BE2C (cell line): ENCODE data around the gene RXRA.

Experiments
- DNase-seq: peaks from one replicate; pipeline ENCODE4 v3.0.0-alpha.2; 2020
- H3K27me3 ChIP-seq: fragments of 250-450 bp; sonication (Bioruptor Pico); 2 replicates; pipeline ENCODE4 v1.5.1; 2020; ENCODE audit warnings: mild to moderate bottlenecking
- H3K36me3 ChIP-seq: fragments of 250-450 bp; sonication (Bioruptor Pico); 2 replicates; pipeline ENCODE4 v1.5.1; 2020; ENCODE audit warnings: mild to moderate bottlenecking
- H3K4me1 ChIP-seq: fragments of 250-450 bp; sonication (Bioruptor Pico); 2 replicates; pipeline ENCODE4 v1.5.1; 2020
- H3K4me3 ChIP-seq: 2 replicates; pipeline ENCODE4 v1.5.1; 2011; ENCODE audit warnings: low read depth, low read length
- H3K9me3 ChIP-seq: fragments of 250-450 bp; sonication (Bioruptor Pico); 2 replicates; pipeline ENCODE4 v1.5.1; 2020
- TF ChIP-seq, protein P1 (sequence below): IDR thresholded peaks from 2 replicates; pipeline ENCODE4 v1.5.1; 2012; ENCODE audit warnings: mild to moderate bottlenecking, low read depth, low read length

The RXRA gene

DNA sequence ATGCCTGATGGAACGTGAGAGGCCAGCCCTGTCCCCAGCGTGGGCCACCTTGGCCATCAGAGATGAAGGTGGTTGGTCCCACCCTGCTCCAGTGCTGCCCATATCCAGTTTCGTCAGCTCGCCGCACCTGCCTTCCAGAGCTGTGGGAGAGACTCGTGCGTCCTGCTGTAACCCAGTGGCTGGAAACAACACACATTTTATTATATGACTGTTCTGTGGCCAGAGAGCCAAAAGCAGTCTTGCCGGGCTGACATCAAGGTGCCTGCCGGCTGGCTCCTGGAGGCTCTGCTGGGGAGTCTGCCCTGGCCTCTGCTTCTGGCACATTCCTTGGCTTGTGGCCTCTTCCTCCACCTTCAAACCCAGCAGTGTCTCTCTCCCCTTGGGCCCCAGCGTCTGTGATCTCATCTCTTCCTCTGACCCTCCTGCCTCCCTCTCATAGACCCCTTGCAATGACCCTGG is 94.7 kb downstream of the RXRA start:
- Histone ChIP-seq H3K36me3 (no peaks in the 10 kb centered on the region; the same call in 1 of the 2 replicates), H3K4me1 (peaks cover 11% of the 10 kb centered on the region), H3K27me3 (no peaks in the 10 kb centered on the region), H3K9me3 (no peaks in the 10 kb centered on the region), H3K4me3 (no peak overlapping the region)
- no peak for DNase-seq
- TF ChIP-seq, protein P1, sequence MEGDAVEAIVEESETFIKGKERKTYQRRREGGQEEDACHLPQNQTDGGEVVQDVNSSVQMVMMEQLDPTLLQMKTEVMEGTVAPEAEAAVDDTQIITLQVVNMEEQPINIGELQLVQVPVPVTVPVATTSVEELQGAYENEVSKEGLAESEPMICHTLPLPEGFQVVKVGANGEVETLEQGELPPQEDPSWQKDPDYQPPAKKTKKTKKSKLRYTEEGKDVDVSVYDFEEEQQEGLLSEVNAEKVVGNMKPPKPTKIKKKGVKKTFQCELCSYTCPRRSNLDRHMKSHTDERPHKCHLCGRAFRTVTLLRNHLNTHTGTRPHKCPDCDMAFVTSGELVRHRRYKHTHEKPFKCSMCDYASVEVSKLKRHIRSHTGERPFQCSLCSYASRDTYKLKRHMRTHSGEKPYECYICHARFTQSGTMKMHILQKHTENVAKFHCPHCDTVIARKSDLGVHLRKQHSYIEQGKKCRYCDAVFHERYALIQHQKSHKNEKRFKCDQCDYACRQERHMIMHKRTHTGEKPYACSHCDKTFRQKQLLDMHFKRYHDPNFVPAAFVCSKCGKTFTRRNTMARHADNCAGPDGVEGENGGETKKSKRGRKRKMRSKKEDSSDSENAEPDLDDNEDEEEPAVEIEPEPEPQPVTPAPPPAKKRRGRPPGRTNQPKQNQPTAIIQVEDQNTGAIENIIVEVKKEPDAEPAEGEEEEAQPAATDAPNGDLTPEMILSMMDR, result no peak

DNA sequence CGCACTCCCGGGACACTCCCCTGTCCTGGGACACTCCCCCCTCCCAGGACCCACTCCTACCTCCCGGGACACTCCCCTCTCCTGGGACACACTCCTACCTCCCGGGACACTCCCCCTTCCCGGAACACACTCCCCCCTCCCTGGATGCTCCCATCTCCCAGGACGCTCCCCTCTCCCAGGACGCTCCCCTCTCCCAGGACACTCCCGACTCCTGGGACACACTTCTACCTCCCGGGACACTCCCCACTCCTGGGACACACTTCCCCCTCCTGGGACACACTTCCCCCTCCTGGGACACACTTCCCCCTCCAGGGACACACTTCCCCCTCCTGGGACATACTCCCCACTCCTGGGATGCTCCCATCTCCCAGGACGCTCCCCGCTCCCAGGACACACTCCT is 95.6 kb downstream of the RXRA start:
- no peak for DNase-seq
- no peak overlapping the region for H3K4me3 ChIP-seq
- TF ChIP-seq, protein P1, result no peak
- peaks cover 11% of the 10 kb centered on the region for H3K4me1 ChIP-seq
- H3K36me3 ChIP-seq, result no peaks in the 10 kb centered on the region; the same call in 1 of the 2 replicates
- no peaks in the 10 kb centered on the region for H3K9me3 ChIP-seq
- no peaks in the 10 kb centered on the region for H3K27me3 ChIP-seq

DNA sequence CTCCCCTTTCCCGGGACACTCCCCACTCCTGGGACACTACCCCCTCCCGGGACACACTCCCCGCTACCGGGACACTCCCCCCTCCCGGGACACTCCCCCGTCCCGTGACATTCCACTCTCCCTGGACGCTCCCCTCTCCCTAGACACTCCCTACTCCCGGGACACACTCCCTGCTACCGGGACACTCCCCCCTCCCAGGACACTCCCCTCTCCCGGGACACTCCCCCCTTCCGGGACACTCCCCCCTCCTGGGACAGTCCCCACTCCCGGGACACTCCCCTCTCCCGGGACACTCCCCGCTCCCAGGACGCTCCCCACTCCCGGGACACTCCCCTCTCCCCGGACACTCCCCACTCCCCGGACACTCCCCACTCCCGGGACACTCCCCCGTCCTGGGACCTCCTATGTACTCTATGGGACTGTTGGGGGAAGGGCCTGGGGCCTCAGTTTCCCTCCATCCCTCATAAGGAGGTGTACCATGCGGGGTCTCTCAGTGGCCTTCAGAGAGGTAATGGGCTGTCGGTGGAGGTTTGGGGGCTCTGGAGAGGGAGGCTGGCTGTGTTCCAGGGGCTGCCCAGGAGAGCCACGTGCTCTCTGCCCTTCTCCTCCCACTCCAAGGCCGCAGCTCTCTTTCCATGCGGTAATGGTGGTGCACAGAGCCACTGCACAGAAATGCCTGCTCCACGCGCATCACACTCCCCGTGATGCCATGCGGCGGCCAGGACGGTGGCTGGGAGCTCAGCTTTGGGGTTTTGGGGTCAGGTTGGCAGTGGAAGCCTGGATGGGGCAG is 96.2 kb downstream of the RXRA start:
- Histone ChIP-seq H3K9me3 (no peaks in the 10 kb centered on the region), H3K36me3 (no peaks in the 10 kb centered on the region; the same call in 1 of the 2 replicates), H3K4me3 (no peak overlapping the region), H3K27me3 (no peaks in the 10 kb centered on the region), H3K4me1 (peaks cover 11% of the 10 kb centered on the region)
- TF ChIP-seq, protein P1, result no peak
- DNase-seq, result no peak

DNA sequence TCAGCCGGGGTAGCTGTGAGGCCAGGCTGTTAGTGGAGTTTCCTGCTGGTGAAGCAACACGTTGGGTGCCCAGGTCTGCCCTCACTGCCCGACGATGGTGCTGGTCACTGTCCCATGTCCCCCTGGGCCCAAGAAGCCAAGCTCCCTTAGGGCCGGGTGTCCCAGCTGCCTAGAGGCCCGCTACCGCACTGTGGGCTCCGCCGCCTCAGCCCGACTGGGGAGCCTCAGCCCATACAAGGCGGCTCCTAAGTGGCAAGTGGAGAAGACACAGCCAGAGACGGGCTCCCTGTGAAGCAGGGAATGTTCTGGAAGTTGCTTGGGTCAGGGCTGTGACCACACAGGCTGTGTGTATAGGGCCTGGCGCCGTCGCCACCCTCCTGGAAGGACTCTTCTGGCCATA is 96.9 kb downstream of the RXRA start:
- TF ChIP-seq, protein P1, result no peak
- H3K36me3 ChIP-seq, result no peaks in the 10 kb centered on the region; the same call in 1 of the 2 replicates
- no peaks in the 10 kb centered on the region for H3K27me3 ChIP-seq
- no peak overlapping the region for H3K4me3 ChIP-seq
- no peaks in the 10 kb centered on the region for H3K9me3 ChIP-seq
- no peak for DNase-seq
- peaks cover 11% of the 10 kb centered on the region for H3K4me1 ChIP-seq

DNA sequence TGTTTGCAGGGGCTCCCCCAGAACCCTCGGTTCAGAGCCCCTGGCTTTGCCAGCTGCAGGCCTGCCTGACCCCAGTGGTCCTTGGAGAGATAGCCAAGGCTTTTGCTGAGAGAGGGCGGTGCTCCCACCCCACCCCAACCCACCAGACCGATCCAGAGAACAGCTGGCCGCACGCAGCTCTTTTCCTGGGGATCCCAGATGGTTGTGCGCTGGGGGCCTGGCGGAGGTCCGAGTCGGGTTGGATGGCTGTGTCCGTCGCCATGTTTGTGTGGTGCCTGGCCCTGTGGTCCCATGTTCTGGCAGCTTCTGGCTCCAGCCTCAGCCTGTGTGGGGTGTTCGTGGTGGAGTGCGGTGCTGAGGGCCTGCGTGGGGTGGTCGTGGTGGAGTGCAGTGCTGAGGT is 97.5 kb downstream of the RXRA start:
- TF ChIP-seq, protein P1, result no peak
- peaks cover 11% of the 10 kb centered on the region for H3K4me1 ChIP-seq

DNA sequence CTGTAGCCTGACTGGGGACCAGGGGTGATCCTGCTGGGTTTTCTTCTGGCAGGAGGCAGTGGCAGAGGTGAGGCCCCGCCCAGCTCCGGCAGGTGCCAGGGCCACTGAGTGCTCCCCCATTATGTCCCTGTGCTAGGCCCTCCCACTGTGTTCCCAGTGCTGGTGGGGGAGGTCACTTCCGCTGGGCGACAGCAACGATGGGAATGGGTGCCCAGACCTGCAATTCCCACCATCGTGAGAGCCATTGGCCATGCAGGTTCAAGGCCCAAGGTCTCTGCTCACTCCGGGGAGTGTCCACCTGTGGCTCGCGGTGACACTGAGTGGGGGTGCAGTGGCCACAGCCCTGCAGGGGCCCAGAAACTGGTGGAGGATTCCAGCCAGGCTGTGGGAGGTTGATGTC is 98.6 kb downstream of the RXRA start:
- Histone ChIP-seq H3K9me3 (no peaks in the 10 kb centered on the region), H3K27me3 (no peaks in the 10 kb centered on the region), H3K4me1 (peaks cover 4% of the 10 kb centered on the region; the same call in 1 of the 2 replicates), H3K4me3 (no peak overlapping the region), H3K36me3 (no peaks in the 10 kb centered on the region; the same call in 1 of the 2 replicates)
- DNase-seq, result no peak
- TF ChIP-seq, protein P1, result no peak

More for the DNA sequence above, 97.5 kb downstream of the RXRA start:
- H3K27me3 ChIP-seq, result no peaks in the 10 kb centered on the region
- DNase-seq, result no peak
- H3K4me3 ChIP-seq, result no peak overlapping the region
- H3K36me3 ChIP-seq, result no peaks in the 10 kb centered on the region; the same call in 1 of the 2 replicates
- no peaks in the 10 kb centered on the region for H3K9me3 ChIP-seq
